Memory B cell (primary cell): ENCODE data around the gene FAM124A.

Experiments
- ATAC-seq: fragments of 150-1000 bp; cut with Tn5 transposase; 2 replicates; pipeline ENCODE4 v1.10.0; 2021; ENCODE audit warnings: low read depth, mild to moderate bottlenecking, moderate library complexity
- DNase-seq, 2 donors: peaks; one replicate each; pipeline ENCODE4 v3.0.0; 2022; ENCODE audit warnings: low spot score in 2 of 2
- H3K27ac Mint-ChIP-seq: one replicate; pipeline ENCODE4 v1.8.0; 2022; ENCODE audit warnings: mild to moderate bottlenecking, moderate library complexity, mixed read lengths
- H3K27me3 Mint-ChIP-seq: one replicate; pipeline ENCODE4 v1.8.0; 2022; ENCODE audit warnings: mixed read lengths
- H3K36me3 Mint-ChIP-seq: one replicate; pipeline ENCODE4 v1.8.0; 2022; ENCODE audit warnings: mild to moderate bottlenecking, mixed read lengths
- H3K4me1 Mint-ChIP-seq: one replicate; pipeline ENCODE4 v1.8.0; 2022; ENCODE audit warnings: mixed read lengths
- H3K4me3 Mint-ChIP-seq: one replicate; pipeline ENCODE4 v1.8.0; 2022; ENCODE audit warnings: mild to moderate bottlenecking, moderate library complexity, mixed read lengths
- H3K9me3 Mint-ChIP-seq: one replicate; pipeline ENCODE4 v1.8.0; 2022; ENCODE audit warnings: mixed read lengths

The FAM124A gene

GRCh38 chr13:51305271-51305967 lies 83.2 kb downstream of the FAM124A start:
- H3K4me1 Mint-ChIP-seq, result peaks cover 5% of the 10 kb centered on the region
- ATAC-seq (no peak), DNase-seq (no peak)
- no peaks in the 10 kb centered on the region for H3K36me3 Mint-ChIP-seq
- H3K27ac Mint-ChIP-seq, result no peak overlapping the region
- no peak overlapping the region for H3K4me3 Mint-ChIP-seq
- H3K9me3 Mint-ChIP-seq, result no peaks in the 10 kb centered on the region
- peaks cover 14% of the 10 kb centered on the region for H3K27me3 Mint-ChIP-seq

DNA sequence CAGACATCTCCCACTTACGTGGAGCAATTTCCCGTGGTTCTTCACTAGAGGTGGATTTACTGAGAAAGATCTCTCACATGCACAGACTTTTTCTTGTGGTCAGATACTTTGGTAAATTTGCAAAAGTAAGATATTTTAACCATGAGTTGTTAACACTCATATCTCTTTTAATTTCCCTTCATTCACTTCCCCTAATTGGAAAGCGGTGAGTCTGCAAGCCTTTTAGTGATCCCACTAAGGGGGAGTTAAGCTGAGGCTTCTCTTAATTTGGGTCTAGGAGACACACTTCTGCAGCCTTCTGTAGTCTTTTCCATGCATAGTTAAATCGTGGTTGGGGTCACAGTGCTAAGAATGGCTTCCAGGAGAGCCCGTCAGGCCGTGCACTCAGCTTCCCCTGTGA lies 86.6 kb downstream of the FAM124A start:
- H3K36me3 Mint-ChIP-seq, result no peaks in the 10 kb centered on the region
- no peaks in the 10 kb centered on the region for H3K9me3 Mint-ChIP-seq
- ATAC-seq (no peak), DNase-seq (no peak)
- H3K4me1 Mint-ChIP-seq, result peaks cover 5% of the 10 kb centered on the region
- no peak overlapping the region for H3K27ac Mint-ChIP-seq
- no peak overlapping the region for H3K4me3 Mint-ChIP-seq
- peaks cover 11% of the 10 kb centered on the region for H3K27me3 Mint-ChIP-seq

GRCh38 chr13:51311231-51311630 lies 89.0 kb downstream of the FAM124A start:
- DNase-seq (no peak), ATAC-seq (no peak)
- Mint-ChIP-seq H3K4me3 (no peak overlapping the region), H3K9me3 (no peaks in the 10 kb centered on the region), H3K4me1 (peaks cover 9% of the 10 kb centered on the region), H3K27ac (no peak overlapping the region), H3K36me3 (no peaks in the 10 kb centered on the region), H3K27me3 (peaks cover 15% of the 10 kb centered on the region)

GRCh38 chr13:51311957-51312520 lies 89.8 kb downstream of the FAM124A start:
- ATAC-seq, result no peak
- Mint-ChIP-seq H3K4me1 (peaks cover 9% of the 10 kb centered on the region), H3K27ac (no peak overlapping the region), H3K27me3 (peaks cover 15% of the 10 kb centered on the region), H3K9me3 (no peaks in the 10 kb centered on the region), H3K4me3 (no peak overlapping the region), H3K36me3 (no peaks in the 10 kb centered on the region)
- no peak for DNase-seq

DNA sequence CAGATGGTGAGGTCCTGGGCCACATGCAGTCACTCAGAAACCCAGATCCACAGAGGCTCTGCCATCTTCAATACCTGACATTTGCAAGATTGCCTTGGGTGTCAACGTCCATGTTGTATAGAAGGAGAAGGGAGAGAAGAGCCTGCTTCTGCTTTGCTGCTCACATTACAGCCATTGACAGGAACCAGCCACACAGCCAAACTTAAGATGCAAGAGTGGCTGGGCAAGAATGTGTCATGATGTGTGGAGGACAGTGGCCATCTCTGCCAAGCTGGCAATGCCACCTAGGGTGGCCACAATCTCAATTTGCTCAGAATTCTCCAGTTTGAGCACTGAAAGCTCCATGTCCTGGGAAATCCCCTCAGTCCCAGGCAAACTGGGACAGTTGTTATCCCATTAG lies 91.4 kb downstream of the FAM124A start:
- no peaks in the 10 kb centered on the region for H3K36me3 Mint-ChIP-seq
- H3K9me3 Mint-ChIP-seq, result no peaks in the 10 kb centered on the region
- ATAC-seq, result no peak
- no peak for DNase-seq
- H3K4me3 Mint-ChIP-seq, result no peak overlapping the region
- H3K27me3 Mint-ChIP-seq, result peaks cover 10% of the 10 kb centered on the region
- H3K27ac Mint-ChIP-seq, result no peak overlapping the region
- H3K4me1 Mint-ChIP-seq, result peaks cover 6% of the 10 kb centered on the region

GRCh38 chr13:51317262-51317661 lies 95.1 kb downstream of the FAM124A start:
- ATAC-seq, result no peak
- Mint-ChIP-seq H3K27ac (no peak overlapping the region), H3K4me1 (peaks cover 4% of the 10 kb centered on the region), H3K36me3 (no peaks in the 10 kb centered on the region), H3K27me3 (peaks cover 5% of the 10 kb centered on the region), H3K9me3 (no peaks in the 10 kb centered on the region), H3K4me3 (no peak overlapping the region)
- DNase-seq, result no peak

GRCh38 chr13:51318015-51318414 lies 95.8 kb downstream of the FAM124A start:
- Mint-ChIP-seq H3K4me3 (no peak overlapping the region), H3K9me3 (no peaks in the 10 kb centered on the region), H3K27ac (no peak overlapping the region), H3K36me3 (no peaks in the 10 kb centered on the region), H3K27me3 (peaks cover 4% of the 10 kb centered on the region), H3K4me1 (peaks cover 4% of the 10 kb centered on the region)
- ATAC-seq (no peak), DNase-seq (no peak)

DNA sequence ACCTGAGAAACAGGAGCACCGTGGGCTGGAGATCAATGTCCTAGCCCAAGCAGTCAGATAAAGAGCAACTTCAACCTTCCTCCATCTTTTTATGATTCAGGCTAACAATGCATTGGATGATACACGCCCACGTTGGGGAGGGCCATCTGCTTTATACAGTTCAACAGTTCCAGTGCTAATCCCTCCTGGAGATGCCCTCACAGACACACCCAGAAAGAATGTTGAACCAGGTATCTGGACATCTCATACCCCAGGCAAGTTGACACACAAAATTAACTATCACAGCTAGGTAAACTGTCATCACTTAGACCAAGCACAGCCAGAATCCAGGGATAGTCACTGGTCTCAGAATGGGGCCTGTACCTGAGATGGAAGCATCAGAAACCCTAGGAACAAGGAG lies 96.7 kb downstream of the FAM124A start:
- Mint-ChIP-seq H3K4me3 (no peak overlapping the region), H3K9me3 (no peaks in the 10 kb centered on the region), H3K36me3 (no peaks in the 10 kb centered on the region), H3K4me1 (peaks cover 4% of the 10 kb centered on the region), H3K27ac (no peak overlapping the region), H3K27me3 (peaks cover 4% of the 10 kb centered on the region)
- no peak for ATAC-seq
- no peak for DNase-seq

DNA sequence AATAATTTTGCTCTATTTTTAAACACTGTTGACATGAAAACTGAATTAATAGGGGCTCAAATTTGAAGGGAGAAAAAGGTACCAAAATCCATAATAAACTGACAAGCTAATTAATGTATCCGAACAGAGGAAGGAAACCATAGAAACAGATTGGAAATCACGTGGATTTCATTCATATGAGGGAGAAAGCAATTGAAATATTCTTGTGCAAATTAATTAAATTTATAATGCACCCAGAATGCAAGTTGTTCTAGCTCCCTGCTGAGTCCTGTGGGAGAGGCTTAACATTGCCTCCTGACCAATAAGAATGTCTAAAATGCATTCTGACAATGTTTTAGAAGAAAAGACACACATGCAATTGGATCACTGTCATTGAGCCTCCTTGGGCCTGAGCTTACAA lies 99.6 kb downstream of the FAM124A start:
- no peak overlapping the region for H3K27ac Mint-ChIP-seq
- H3K4me3 Mint-ChIP-seq, result no peak overlapping the region
- H3K4me1 Mint-ChIP-seq, result peaks cover 5% of the 10 kb centered on the region
- no peaks in the 10 kb centered on the region for H3K9me3 Mint-ChIP-seq
- no peaks in the 10 kb centered on the region for H3K36me3 Mint-ChIP-seq
- ATAC-seq (no peak), DNase-seq (no peak)
- no peaks in the 10 kb centered on the region for H3K27me3 Mint-ChIP-seq

DNA sequence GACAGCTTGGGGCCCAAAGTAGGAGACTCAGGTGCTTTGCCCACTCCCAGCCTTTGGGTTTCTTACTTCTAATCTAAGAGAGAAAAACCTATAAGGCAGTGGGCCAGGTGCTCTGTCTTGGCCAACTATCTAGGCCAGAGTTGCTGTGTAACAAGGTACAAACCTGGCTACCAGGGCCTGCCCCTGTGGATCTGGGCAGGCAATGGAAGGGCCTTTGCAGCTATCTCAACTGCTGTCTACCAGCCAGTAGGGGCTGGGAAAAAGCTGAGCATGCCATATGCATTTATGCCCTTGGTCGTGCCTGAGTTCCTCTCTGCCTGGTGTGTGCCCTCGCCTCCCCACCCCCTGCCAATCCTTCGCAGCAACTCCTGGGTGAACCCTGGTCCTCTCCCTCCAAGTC lies 100.6 kb downstream of the FAM124A start:
- peaks cover 5% of the 10 kb centered on the region for H3K4me1 Mint-ChIP-seq
- no peak overlapping the region for H3K27ac Mint-ChIP-seq

GRCh38 chr13:51323824-51324511 lies 101.8 kb downstream of the FAM124A start:
- Mint-ChIP-seq H3K27ac (no peak overlapping the region), H3K4me1 (peaks cover 5% of the 10 kb centered on the region), H3K9me3 (no peaks in the 10 kb centered on the region), H3K27me3 (no peaks in the 10 kb centered on the region), H3K36me3 (no peaks in the 10 kb centered on the region), H3K4me3 (no peak overlapping the region)
- DNase-seq (no peak), ATAC-seq (no peak)

More for the DNA sequence above, 100.6 kb downstream of the FAM124A start:
- Mint-ChIP-seq H3K4me3 (no peak overlapping the region), H3K36me3 (no peaks in the 10 kb centered on the region), H3K9me3 (no peaks in the 10 kb centered on the region), H3K27me3 (no peaks in the 10 kb centered on the region)
- DNase-seq (no peak), ATAC-seq (no peak)

DNA sequence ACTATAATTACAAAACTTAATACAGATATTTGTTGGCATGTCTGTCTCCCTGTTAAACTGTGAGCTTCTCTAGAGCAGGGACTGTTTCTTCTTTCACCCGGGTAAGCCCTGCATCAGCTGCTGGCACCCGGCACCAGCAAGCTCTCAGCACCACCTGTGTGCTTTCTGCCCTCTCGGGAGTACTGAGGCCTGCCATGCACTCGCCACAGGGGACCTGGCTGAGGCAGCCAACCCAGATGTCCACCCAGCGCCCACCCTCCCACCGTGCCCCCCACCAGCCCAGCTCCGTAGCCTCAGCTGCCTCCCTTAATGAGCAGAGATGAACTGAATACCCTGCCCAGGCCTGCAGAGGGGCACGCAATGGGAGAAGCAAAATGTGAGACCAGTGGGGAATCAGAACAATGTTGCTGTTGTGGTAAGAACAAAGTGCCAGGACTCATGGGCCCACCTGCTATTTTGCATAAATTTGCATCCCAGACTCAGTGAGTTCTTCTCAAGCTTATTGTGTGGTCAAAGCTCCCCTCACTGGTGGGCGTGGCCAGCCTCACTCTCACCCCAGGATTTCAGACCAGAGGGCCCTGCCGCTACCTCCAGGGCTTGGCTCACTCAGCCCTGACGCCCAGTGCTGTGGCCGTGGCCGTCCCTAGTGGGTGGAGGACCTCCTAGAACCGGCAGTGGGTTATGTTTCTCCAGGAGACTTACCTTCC lies 102.7 kb downstream of the FAM124A start:
- Mint-ChIP-seq H3K27me3 (no peaks in the 10 kb centered on the region), H3K4me3 (peak overlapping the region; percentile 15), H3K4me1 (peaks cover 5% of the 10 kb centered on the region), H3K36me3 (no peaks in the 10 kb centered on the region), H3K27ac (no peak overlapping the region), H3K9me3 (no peaks in the 10 kb centered on the region)
- DNase-seq (no peak), ATAC-seq (peak; percentile 52)

GRCh38 chr13:51325837-51326236 lies 103.6 kb downstream of the FAM124A start:
- DNase-seq (no peak), ATAC-seq (no peak)
- Mint-ChIP-seq H3K4me3 (no peak overlapping the region), H3K36me3 (no peaks in the 10 kb centered on the region), H3K27me3 (no peaks in the 10 kb centered on the region), H3K9me3 (no peaks in the 10 kb centered on the region), H3K4me1 (peaks cover 9% of the 10 kb centered on the region), H3K27ac (no peak overlapping the region)

DNA sequence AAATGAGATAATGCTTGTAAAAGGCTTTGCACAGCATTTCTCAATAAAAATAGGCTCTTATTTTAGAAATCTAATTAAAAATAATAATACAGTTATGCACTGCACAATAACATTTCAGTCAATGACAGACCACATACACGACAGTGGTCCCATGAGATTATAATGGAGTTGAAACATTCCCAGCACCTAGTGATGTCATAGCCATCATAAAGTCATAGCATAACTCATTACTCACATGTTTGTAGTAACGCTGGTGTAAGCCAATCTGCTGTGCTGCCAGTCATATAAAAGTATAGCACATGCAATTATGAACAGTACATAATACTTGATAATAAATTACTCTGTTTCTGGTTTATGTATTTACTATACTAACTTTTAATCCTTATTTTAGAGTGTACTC lies 104.6 kb downstream of the FAM124A start:
- no peak overlapping the region for H3K4me3 Mint-ChIP-seq
- H3K27me3 Mint-ChIP-seq, result peaks cover 3% of the 10 kb centered on the region
- no peaks in the 10 kb centered on the region for H3K9me3 Mint-ChIP-seq
- peaks cover 17% of the 10 kb centered on the region for H3K4me1 Mint-ChIP-seq
- H3K36me3 Mint-ChIP-seq, result no peaks in the 10 kb centered on the region
- no peak overlapping the region for H3K27ac Mint-ChIP-seq
- no peak for DNase-seq
- ATAC-seq, result no peak
